Activated CD4-positive, alpha-beta memory T cell treated with anti-CD3 and anti-CD28 coated beads for 36 hours (primary cell): ENCODE data around the gene CALD1. TPM values are rescaled to one million over a fixed set of nuclear protein-coding genes. Genes with fewer than 3 reads are reported as not detected.

Source experiments
- CTCF ChIA-PET: fragments of 350-600 bp; sonication (Branson Sonifier 250); formaldehyde crosslinking; loops from one replicate; lab custom pipeline; 2021; ENCODE audit warnings: antibody characterized with exemption, inconsistent platforms; lab: Charles Lee
- POLR2A ChIA-PET: fragments of 350-600 bp; sonication (Branson Sonifier 250); formaldehyde crosslinking; loops from one replicate; lab custom pipeline; 2021; ENCODE audit warnings: antibody characterized with exemption; lab: Charles Lee
- DNase-seq: peaks from one replicate; pipeline ENCODE4 v3.0.0-alpha.2; 2020
- H3K27ac Mint-ChIP-seq: one replicate; pipeline ENCODE4 v1.8.0; 2021; ENCODE audit warnings: mixed read lengths
- H3K27me3 Mint-ChIP-seq: one replicate; pipeline ENCODE4 v1.8.0; 2021; ENCODE audit warnings: mixed read lengths
- H3K36me3 Mint-ChIP-seq: one replicate; pipeline ENCODE4 v1.8.0; 2021; ENCODE audit warnings: mixed read lengths
- H3K4me1 Mint-ChIP-seq: one replicate; pipeline ENCODE4 v1.8.0; 2021; ENCODE audit warnings: low read depth, mixed read lengths
- H3K4me3 Mint-ChIP-seq: one replicate; pipeline ENCODE4 v1.8.0; 2021; ENCODE audit warnings: mild to moderate bottlenecking, mixed read lengths
- H3K9me3 Mint-ChIP-seq: one replicate; pipeline ENCODE4 v1.8.0; 2021; ENCODE audit warnings: mixed read lengths
- intact Hi-C: fragments of 100-400 bp; cut with micrococcal nuclease; formaldehyde crosslinking; loops from one replicate; pipeline ENCODE4 v1.15.1; 2023
- total RNA-seq, 2 experiments: library from RNA; stranded (reverse); gene quantifications; one replicate each; pipeline ENCODE4 v1.2.3, GENCODE V29; 2021

CALD1 gene
- total RNA-seq, 2 experiments from 2014 or later: 7.1 to 7.5 TPM

DNA sequence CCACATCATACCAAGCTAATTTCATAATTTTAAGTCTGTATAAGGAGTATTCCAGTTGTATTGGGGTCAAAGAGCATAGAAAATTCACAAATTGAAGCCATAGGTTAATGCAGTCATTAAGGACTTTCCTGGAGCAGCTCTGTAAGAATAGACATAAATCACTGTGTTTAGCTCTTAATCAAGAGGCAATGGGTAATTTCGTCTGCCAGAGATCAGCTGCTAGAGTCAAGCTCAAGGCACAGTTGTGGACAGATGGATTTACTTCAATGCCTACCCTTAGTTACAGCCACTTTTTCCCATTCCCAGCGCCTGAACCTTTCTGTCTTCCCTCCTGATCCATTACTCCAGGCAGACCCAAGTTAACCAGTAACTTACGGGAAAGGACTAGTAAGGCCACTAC, 166.3 kb downstream of the CALD1 start:
- CTCF ChIA-PET: interaction anchor here (0.8 to 1.6 kb wide), 4 partner anchors 8 to 338 kb away, joined by 3 to 4 read pairs (median 3); no protein-coding TSS in a partner anchor
- POLR2A ChIA-PET: no interaction called here
- peaks cover 6% of the 10 kb centered on the region for H3K4me1 Mint-ChIP-seq
- intact Hi-C loops: no loop called here
- H3K4me3 Mint-ChIP-seq: no peak overlapping the region
- H3K36me3 Mint-ChIP-seq: no peaks in the 10 kb centered on the region
- no peaks in the 10 kb centered on the region for H3K27me3 Mint-ChIP-seq
- no peak overlapping the region for H3K27ac Mint-ChIP-seq
- no peak for DNase-seq
- H3K9me3 Mint-ChIP-seq: no peaks in the 10 kb centered on the region

DNA sequence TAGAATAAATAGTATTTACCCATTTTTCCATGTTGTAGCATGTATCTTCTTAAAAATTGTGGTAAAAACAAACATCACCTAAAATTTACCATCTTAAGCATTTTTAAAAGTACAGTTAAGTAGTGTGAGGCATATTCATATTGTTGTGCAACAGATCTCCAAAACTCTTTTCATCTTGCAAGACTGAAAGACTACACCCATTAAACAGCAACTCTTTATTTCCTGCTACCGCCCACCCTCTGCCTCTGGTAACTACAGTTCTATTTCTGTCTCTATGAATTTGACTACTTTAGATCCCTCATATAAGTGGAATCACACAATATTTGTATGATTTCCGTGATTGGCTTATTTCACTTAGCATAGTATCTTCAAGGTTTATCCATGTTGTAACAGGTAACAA, 166.8 kb downstream of the CALD1 start:
- no peak overlapping the region for H3K4me3 Mint-ChIP-seq
- POLR2A ChIA-PET: no interaction called here
- peaks cover 6% of the 10 kb centered on the region for H3K4me1 Mint-ChIP-seq
- no peaks in the 10 kb centered on the region for H3K27me3 Mint-ChIP-seq
- peak; percentile 27 for DNase-seq
- H3K9me3 Mint-ChIP-seq: no peaks in the 10 kb centered on the region
- CTCF ChIA-PET: interaction anchor here (1.2 to 1.6 kb wide), 2 partner anchors 256 to 339 kb away, joined by 3 read pairs; no protein-coding TSS in a partner anchor
- H3K27ac Mint-ChIP-seq: no peak overlapping the region
- no peaks in the 10 kb centered on the region for H3K36me3 Mint-ChIP-seq
- intact Hi-C loops: no loop called here

DNA sequence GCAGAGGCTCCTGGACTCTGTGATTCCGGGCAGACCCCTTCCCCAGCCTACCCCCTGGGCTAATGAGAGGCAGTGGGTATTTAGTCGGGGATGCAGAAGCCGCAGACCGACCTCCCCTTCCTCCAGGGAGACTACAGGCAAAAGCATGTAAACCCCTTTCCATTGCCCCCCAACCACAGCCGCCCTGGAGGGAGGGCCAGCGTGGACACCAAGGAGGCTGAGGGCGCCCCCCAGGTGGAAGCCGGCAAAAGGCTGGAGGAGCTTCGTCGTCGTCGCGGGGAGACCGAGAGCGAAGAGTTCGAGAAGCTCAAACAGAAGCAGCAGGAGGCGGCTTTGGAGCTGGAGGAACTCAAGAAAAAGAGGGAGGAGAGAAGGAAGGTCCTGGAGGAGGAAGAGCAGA, 167.9 kb downstream of the CALD1 start:
- ChIA-PET CTCF (no interaction called here), POLR2A (no interaction called here)
- Mint-ChIP-seq H3K27ac (no peak overlapping the region), H3K4me1 (peaks cover 6% of the 10 kb centered on the region), H3K9me3 (no peaks in the 10 kb centered on the region), H3K36me3 (no peaks in the 10 kb centered on the region), H3K27me3 (no peaks in the 10 kb centered on the region), H3K4me3 (no peak overlapping the region)
- intact Hi-C loops: no loop called here
- no peak for DNase-seq

DNA sequence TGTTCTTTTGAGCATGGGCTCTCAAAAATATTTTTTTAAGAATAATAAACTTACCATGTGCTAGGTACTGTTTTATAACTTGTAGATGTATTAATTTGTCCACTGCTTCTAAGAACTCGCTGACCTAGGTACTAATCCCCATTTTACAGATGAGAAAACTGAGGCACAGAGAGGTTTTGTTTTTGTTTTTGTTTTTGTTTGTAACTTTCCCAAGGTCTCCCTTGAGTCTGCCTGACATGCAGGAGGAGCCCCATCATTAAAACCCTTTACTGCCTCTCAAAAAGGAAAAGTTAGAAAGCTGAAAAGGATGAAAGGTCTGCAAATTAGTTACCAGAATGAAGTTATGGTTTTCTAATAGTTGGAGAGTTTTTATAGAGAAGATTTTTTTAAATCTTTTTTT, 168.4 kb downstream of the CALD1 start:
- no peaks in the 10 kb centered on the region for H3K36me3 Mint-ChIP-seq
- ChIA-PET POLR2A (no interaction called here), CTCF (no interaction called here)
- no peaks in the 10 kb centered on the region for H3K9me3 Mint-ChIP-seq
- H3K4me1 Mint-ChIP-seq: peaks cover 6% of the 10 kb centered on the region
- intact Hi-C loops: no loop called here
- H3K27me3 Mint-ChIP-seq: no peaks in the 10 kb centered on the region
- no peak overlapping the region for H3K27ac Mint-ChIP-seq
- no peak overlapping the region for H3K4me3 Mint-ChIP-seq
- no peak for DNase-seq

DNA sequence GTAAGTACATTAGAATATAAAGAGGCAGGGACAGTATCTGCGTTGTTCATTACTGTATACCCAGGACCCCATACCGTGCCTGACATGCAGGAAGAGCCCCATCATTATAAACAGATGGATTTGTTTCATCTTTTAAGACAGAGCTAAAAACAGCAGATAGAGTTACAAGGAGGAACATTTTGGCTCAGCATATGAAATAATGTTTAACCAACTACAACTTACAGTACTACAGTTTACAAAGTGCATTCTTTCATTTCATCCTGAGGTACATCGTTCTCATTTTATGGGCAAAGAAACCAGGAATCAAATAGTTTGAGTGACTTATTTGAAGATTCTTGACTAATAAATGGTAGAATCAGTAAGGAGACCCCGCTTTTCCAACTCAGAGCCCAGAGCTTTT, 168.8 kb downstream of the CALD1 start:
- no peaks in the 10 kb centered on the region for H3K27me3 Mint-ChIP-seq
- H3K4me1 Mint-ChIP-seq: peaks cover 6% of the 10 kb centered on the region
- H3K27ac Mint-ChIP-seq: no peak overlapping the region
- DNase-seq: no peak
- intact Hi-C loops: no loop called here
- H3K36me3 Mint-ChIP-seq: no peaks in the 10 kb centered on the region
- H3K4me3 Mint-ChIP-seq: no peak overlapping the region
- CTCF ChIA-PET: no interaction called here
- no peaks in the 10 kb centered on the region for H3K9me3 Mint-ChIP-seq
- POLR2A ChIA-PET: no interaction called here

DNA sequence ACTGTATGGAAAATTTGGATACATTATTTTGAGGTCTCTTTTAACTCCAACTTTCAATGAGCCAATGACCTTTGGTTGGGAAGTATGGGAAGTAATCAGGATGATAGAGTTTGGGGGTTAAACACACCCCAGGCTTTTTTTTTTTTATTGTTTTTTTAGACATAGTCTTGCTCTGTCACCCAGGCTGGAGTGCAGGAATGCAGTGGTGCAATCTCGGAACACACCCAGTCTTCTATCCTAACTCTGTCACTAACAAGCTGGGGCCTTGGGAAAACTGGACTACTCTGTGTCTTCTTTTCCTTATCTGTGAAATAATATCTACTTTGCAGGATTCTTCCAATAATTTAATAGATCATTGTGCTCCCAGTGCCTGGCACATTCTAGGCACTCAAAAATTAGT, 169.3 kb downstream of the CALD1 start:
- ChIA-PET CTCF (no interaction called here), POLR2A (no interaction called here)
- Mint-ChIP-seq H3K36me3 (no peaks in the 10 kb centered on the region), H3K27me3 (no peaks in the 10 kb centered on the region), H3K4me1 (peaks cover 6% of the 10 kb centered on the region), H3K27ac (no peak overlapping the region), H3K9me3 (no peaks in the 10 kb centered on the region), H3K4me3 (no peak overlapping the region)
- intact Hi-C loops: no loop called here
- DNase-seq: no peak

DNA sequence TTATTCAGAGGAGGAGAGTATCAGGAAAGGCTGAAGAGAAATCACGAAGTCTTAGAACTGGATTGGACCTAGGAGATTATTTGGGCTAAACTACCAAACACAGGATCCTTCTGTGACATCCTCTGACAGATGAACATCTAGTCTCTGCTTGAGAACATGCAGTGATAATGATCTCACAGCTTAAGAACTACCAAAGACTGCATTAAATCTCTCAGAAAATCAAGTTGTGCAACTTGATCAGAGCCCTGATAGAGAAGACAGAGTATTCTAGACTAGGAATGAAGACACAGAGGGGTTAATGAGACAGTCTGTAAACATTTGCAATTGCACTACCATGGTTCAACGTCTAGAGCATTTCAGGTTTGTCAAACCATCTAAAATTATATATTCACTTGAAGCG, 169.7 kb downstream of the CALD1 start:
- H3K27me3 Mint-ChIP-seq: no peaks in the 10 kb centered on the region
- CTCF ChIA-PET: no interaction called here

DNA sequence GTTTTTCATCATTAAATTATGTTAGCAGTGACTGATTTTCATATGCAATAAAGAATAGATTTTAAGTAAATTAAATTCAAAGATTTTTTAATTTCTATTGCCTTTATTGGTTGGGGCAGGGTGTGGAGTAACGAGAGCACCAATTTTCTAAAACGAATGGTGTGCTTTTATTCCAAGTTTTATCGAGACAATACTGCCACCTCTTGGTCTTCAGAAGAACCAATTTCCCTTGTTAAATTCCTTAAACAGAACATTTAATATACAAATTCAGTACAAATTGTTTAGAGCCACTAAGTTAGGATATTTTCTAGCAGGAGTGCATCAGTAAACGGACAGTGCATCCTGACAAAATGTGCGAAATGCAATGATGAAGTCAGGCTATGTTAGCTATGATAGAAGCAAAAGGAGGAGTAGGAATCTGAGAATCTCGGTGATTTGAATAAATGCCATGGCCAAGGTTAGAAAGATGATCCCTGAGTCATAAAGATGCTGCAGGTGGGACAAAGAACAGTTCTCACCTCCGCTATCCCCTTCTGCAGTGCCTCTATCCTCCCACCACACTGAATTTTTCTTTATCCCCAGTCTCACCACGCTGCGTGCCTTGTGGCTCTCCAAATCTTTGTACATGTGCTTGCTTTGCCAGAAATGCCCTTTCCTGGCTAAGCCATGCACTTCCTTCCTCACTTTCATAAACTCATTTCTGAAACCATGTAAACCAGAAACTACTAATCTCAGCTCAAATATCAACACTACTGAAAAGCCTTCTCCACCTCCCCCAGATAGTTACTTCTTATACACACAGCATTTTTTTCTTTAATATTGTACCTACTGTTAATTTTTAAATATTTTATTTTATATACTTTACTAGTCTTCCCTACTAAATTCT, 175.0 kb downstream of the CALD1 start:
- Mint-ChIP-seq H3K9me3 (no peaks in the 10 kb centered on the region), H3K27ac (no peak overlapping the region), H3K36me3 (no peaks in the 10 kb centered on the region), H3K27me3 (no peaks in the 10 kb centered on the region), H3K4me1 (no peaks in the 10 kb centered on the region), H3K4me3 (no peak overlapping the region)
- ChIA-PET POLR2A (no interaction called here), CTCF (interaction anchor here (1.0 to 5.0 kb wide), 7 partner anchors 230 to 495 kb away, joined by 3 to 47 read pairs (median 4); partner anchors contain the start of gene AKR1B1)
- intact Hi-C loops: loop anchor here (1.0 to 2.0 kb wide), 4 partner anchors 32 to 321 kb away; partner anchors contain the start of gene AGBL3
- DNase-seq: no peak

More for the DNA sequence above, 169.7 kb downstream of the CALD1 start:
- no peak for DNase-seq
- Mint-ChIP-seq H3K36me3 (no peaks in the 10 kb centered on the region), H3K4me1 (peaks cover 6% of the 10 kb centered on the region), H3K9me3 (no peaks in the 10 kb centered on the region), H3K4me3 (no peak overlapping the region), H3K27ac (no peak overlapping the region)
- POLR2A ChIA-PET: no interaction called here
- intact Hi-C loops: no loop called here

DNA sequence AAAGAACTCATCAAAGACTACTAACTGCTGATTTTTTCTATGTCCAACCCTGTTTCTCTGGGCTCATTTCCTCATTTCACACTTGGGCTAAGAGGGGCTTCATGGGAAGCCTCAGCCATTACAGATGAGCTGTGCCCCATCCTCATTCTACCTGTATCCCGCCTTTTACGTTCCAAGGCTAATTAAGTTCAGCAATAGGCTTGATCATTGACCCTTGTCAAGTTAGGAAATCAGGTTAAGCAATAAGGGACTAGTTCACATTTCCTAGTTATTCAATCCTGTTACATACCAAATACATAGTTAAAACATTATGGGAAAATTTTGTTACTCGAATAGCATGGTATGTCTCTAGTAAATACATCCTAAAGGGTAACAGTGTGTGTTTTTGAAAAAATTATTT, 177.6 kb downstream of the CALD1 start:
- intact Hi-C loops: no loop called here
- ChIA-PET POLR2A (no interaction called here), CTCF (interaction anchor here (0.6 to 1.3 kb wide), 5 partner anchors 29 to 347 kb away, joined by 3 to 5 read pairs (median 3); partner anchors contain the start of gene AGBL3)
- Mint-ChIP-seq H3K27me3 (no peaks in the 10 kb centered on the region), H3K36me3 (no peaks in the 10 kb centered on the region), H3K4me3 (no peak overlapping the region), H3K9me3 (no peaks in the 10 kb centered on the region), H3K27ac (no peak overlapping the region), H3K4me1 (no peaks in the 10 kb centered on the region)
- DNase-seq: no peak

DNA sequence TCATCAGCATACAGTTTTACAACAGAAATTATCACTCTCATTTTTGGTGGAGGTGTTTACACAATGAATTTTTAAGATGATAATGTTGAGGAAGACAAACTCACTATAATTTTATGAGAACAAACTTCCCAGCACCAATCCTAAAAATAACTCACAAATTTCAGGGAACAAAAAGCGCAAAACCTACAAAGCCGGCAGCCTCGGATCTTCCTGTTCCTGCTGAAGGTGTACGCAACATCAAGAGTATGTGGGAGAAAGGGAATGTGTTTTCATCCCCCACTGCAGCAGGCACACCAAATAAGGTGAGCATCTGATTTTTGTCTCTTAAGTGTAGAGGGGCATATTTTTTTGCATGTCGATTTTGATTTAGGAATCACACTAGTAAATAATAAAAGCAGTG, 180.4 kb downstream of the CALD1 start:
- intact Hi-C loops: no loop called here
- Mint-ChIP-seq H3K36me3 (no peaks in the 10 kb centered on the region), H3K4me3 (no peak overlapping the region), H3K27ac (no peak overlapping the region), H3K4me1 (no peaks in the 10 kb centered on the region), H3K27me3 (peaks cover 4% of the 10 kb centered on the region), H3K9me3 (no peaks in the 10 kb centered on the region)
- POLR2A ChIA-PET: no interaction called here
- DNase-seq: no peak
- CTCF ChIA-PET: interaction anchor here (1.3 to 1.5 kb wide), 2 partner anchors 26 to 327 kb away, joined by 5 to 7 read pairs; partner anchors contain the start of gene AGBL3

DNA sequence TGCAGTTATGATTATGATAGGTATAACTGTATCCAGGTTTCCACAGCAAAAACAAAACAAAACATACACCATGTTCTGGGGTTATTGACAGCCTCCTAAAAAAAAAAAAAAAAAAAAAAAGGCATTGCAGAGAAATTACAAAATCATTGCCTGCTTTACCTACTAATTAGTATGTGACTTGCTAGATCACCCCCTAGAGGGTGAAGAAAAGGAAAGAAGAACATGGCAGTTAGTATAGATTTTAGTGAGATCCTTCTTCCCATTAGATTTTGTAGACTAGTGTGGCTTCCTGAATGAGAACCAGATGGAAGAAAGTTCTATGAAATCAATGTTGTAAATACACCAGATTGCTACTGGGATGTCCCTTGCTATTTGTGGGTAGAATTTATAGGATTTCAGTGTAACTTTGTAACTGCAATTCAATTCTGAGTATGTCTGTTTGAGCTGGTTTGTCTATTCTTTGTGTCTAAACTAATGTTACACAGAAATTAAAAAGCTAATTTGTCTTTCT, 182.9 kb downstream of the CALD1 start:
- Mint-ChIP-seq H3K27me3 (peaks cover 5% of the 10 kb centered on the region), H3K4me3 (no peak overlapping the region), H3K9me3 (no peaks in the 10 kb centered on the region), H3K36me3 (no peaks in the 10 kb centered on the region), H3K4me1 (no peaks in the 10 kb centered on the region), H3K27ac (no peak overlapping the region)
- no peak for DNase-seq
- ChIA-PET CTCF (interaction anchor here (1.0 to 1.2 kb wide), 2 partner anchors 172 to 272 kb away, joined by 3 read pairs; no protein-coding TSS in a partner anchor), POLR2A (no interaction called here)
- intact Hi-C loops: no loop called here

DNA sequence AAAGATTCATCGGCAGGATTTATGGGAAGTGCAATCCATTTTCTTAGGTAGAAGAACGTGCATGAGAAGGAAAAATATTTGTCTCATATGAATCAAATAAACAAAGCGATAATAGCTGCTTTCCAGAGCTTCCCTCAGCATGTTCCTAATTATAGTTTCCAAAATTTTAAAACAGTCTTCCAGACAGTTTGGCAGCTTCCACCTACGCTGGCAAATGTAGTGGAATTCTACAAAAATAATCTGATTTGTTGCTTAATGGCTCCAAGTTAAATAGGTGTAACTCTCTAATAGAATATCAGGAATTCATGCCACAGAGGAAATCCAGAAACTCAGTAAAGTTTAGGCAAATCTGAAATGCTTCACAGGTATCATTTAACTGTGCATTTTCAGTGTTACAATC, 183.6 kb downstream of the CALD1 start:
- CTCF ChIA-PET: interaction anchor here (1.0 to 1.2 kb wide), 2 partner anchors 173 to 273 kb away, joined by 3 read pairs; no protein-coding TSS in a partner anchor
- POLR2A ChIA-PET: no interaction called here
- Mint-ChIP-seq H3K9me3 (no peaks in the 10 kb centered on the region), H3K27ac (no peak overlapping the region), H3K27me3 (peaks cover 5% of the 10 kb centered on the region), H3K36me3 (no peaks in the 10 kb centered on the region), H3K4me1 (no peaks in the 10 kb centered on the region), H3K4me3 (no peak overlapping the region)
- intact Hi-C loops: no loop called here
- no peak for DNase-seq
